HepG2 (cell line): ENCODE results near the gene PDPK1. TPM values are rescaled to one million over a fixed set of nuclear protein-coding genes. Genes with fewer than 3 reads are reported as not detected.
A peak's percentile ranks its signal among the peaks of the same experiment; 100 is the strongest.

Experiments used
- ARID5B ChIP-seq: IDR thresholded peaks from 2 replicates; pipeline ENCODE4 v1.4.0; 2020; ENCODE audit warnings: mild to moderate bottlenecking, missing genetic modification reagents
- BCLAF1 ChIP-seq: fragments of 450-650 bp; IDR thresholded peaks from 2 replicates; pipeline ENCODE4 v1.6.1; 2017; ENCODE audit warnings: mild to moderate bottlenecking
- FOXP4 ChIP-seq: sonication (generic); formaldehyde crosslinking; IDR thresholded peaks from 2 replicates; pipeline ENCODE4 v1.4.0; 2020; ENCODE audit warnings: missing genetic modification reagents
- FUBP1 ChIP-seq: sonication (generic); formaldehyde crosslinking; IDR thresholded peaks from 2 replicates; pipeline ENCODE4 v1.5.1; 2020; ENCODE audit warnings: missing genetic modification reagents, mild to moderate bottlenecking, borderline replicate concordance
- HBP1 ChIP-seq: IDR thresholded peaks from 2 replicates; pipeline ENCODE4 v1.6.1; 2016; ENCODE audit warnings: low read depth, control low read depth
- KDM2A ChIP-seq: sonication (generic); formaldehyde crosslinking; IDR thresholded peaks from 2 replicates; pipeline ENCODE4 v1.4.0; 2020; ENCODE audit warnings: low read depth, missing genetic modification reagents, borderline replicate concordance
- NRL ChIP-seq: sonication (generic); formaldehyde crosslinking; IDR thresholded peaks from 2 replicates; pipeline ENCODE4 v1.5.0; 2020; ENCODE audit warnings: missing genetic modification reagents, mild to moderate bottlenecking, moderate library complexity, borderline replicate concordance
- POLR2AphosphoS2 ChIP-seq: IDR thresholded peaks from 2 replicates; pipeline ENCODE4 v1.6.1; 2011; ENCODE audit warnings: low read depth, low read length, improper control_type of control experiment
- RAD21 ChIP-seq: fragments of 450-650 bp; formaldehyde crosslinking; IDR thresholded peaks from 2 replicates; pipeline ENCODE4 v1.5.0; 2020; ENCODE audit warnings: mild to moderate bottlenecking
- RBAK ChIP-seq: sonication (generic); formaldehyde crosslinking; IDR thresholded peaks from 2 replicates; pipeline ENCODE4 v1.5.1; 2020; ENCODE audit warnings: mild to moderate bottlenecking, missing genetic modification reagents
- RFXAP ChIP-seq: sonication (generic); formaldehyde crosslinking; IDR thresholded peaks from 2 replicates; pipeline ENCODE4 v1.4.0; 2020; ENCODE audit warnings: missing genetic modification reagents, borderline replicate concordance
- ZKSCAN1 ChIP-seq: fragments of 150-350 bp; IDR thresholded peaks from 2 replicates; pipeline ENCODE4 v1.6.1; 2014; ENCODE audit warnings: low read length
- ZNF503 ChIP-seq: sonication (generic); formaldehyde crosslinking; IDR thresholded peaks from 2 replicates; pipeline ENCODE4 v1.4.0; 2020; ENCODE audit warnings: missing genetic modification reagents
- ZNF556 ChIP-seq: sonication (generic); formaldehyde crosslinking; IDR thresholded peaks from 2 replicates; pipeline ENCODE4 v1.4.0; 2020; ENCODE audit warnings: mild to moderate bottlenecking, missing genetic modification reagents, borderline replicate concordance
- polyA plus RNA-seq, 8 experiments: library from polyadenylated mRNA; depleted of rRNA in 3 of 8; stranded (reverse) in 7 of 8; unstranded in 1 of 8; fragments of >200 nt; fragmentation: Illumina TruSeq in 4 of 8; extraction: Trizol in 4 of 8; gene quantifications; 2 replicates each; pipeline versions ENCODE4 v1.2.1 to v1.2.3, GENCODE V29; 2011 to 2016; ENCODE audit warnings: low read depth in 4 of 8, missing spikeins in 1 of 8, mixed read lengths in 1 of 8; ENCODE audit not compliant: insufficient read depth in 1 of 8
- total RNA-seq, 5 experiments: library from RNA; depleted of rRNA; stranded (reverse); fragments of >200 nt; fragmentation: Illumina TruSeq; extraction: Trizol; gene quantifications; 2 replicates each; pipeline ENCODE4 v1.2.3, GENCODE V29; 2016; ENCODE audit warnings: low read depth in 1 of 5

The PDPK1 gene
- total and polyA plus RNA-seq, 2 of the 13 experiments (the other 11 are each of a cell fraction or from before 2014, with no cell fraction given), result 59.6 to 129 TPM

GRCh38 chr16:2520097-2520783 lies 17.6 kb upstream of the PDPK1 start, which contains the start of gene AMDHD2 (continued):
- TF ChIP-seq POLR2AphosphoS2, result no peak; the same call in 1 of the 2 replicates
- TF ChIP-seq KDM2A (CRISPR knock-in tag), result peak; percentile 99
- TF ChIP-seq HBP1, result peak; percentile 82; the same call in 1 of the 2 replicates
- TF ChIP-seq ARID5B (CRISPR knock-in tag), result 0 out of 2 replicates have a peak, but pooled peaks have one; percentile 36
- TF ChIP-seq ZNF556, result no peak
- peak; percentile 22; the same call in 1 of the 2 replicates for TF ChIP-seq RFXAP (CRISPR knock-in tag)
- TF ChIP-seq RAD21 (CRISPR knock-in tag), result no peak
- no peak for TF ChIP-seq ZKSCAN1
- no peak for TF ChIP-seq ZNF503 (CRISPR knock-in tag)
- no peak for TF ChIP-seq BCLAF1
- no peak for TF ChIP-seq FUBP1 (CRISPR knock-in tag)
- no peak for TF ChIP-seq FOXP4 (CRISPR knock-in tag)
- TF ChIP-seq NRL (CRISPR knock-in tag), result no peak
- TF ChIP-seq RBAK (CRISPR knock-in tag), result no peak
